DOHH2 (cell line): Measurements from ENCODE around the gene FHIP1A.

Source experiments
- H3F3A ChIP-seq: fragments of 200-600 bp; sonication (generic), shearing (Covaris generic); 2 replicates; pipeline ENCODE4 v1.6.0; 2016; ENCODE audit warnings: antibody characterized with exemption, mild to moderate bottlenecking; ENCODE audit not compliant: control insufficient read depth, insufficient read depth
- H3K27ac ChIP-seq: fragments of 200-600 bp; sonication (generic); 2 replicates; pipeline ENCODE4 v1.5.1; 2014; ENCODE audit warnings: low read depth, mild to moderate bottlenecking, low read length, moderate library complexity
- H3K27me3 ChIP-seq: fragments of 200-600 bp; sonication (generic); 2 replicates; pipeline ENCODE4 v1.6.1; 2014; ENCODE audit warnings: mild to moderate bottlenecking, low read length, mixed read lengths; ENCODE audit not compliant: control insufficient read depth
- H3K36me3 ChIP-seq: fragments of 200-600 bp; sonication (generic); 2 replicates; pipeline ENCODE4 v1.6.1; 2014; ENCODE audit warnings: mild to moderate bottlenecking, low read length, moderate library complexity, mixed read lengths; ENCODE audit not compliant: control insufficient read depth
- H3K4me1 ChIP-seq: fragments of 200-600 bp; sonication (generic); 2 replicates; pipeline ENCODE4 v1.6.1; 2014; ENCODE audit warnings: mild to moderate bottlenecking, low read length, mixed read lengths; ENCODE audit not compliant: control insufficient read depth
- H3K4me2 ChIP-seq: fragments of 200-600 bp; sonication (generic); 2 replicates; pipeline ENCODE4 v1.6.0; 2014; ENCODE audit warnings: mild to moderate bottlenecking, low read length, moderate library complexity
- H3K4me3 ChIP-seq: fragments of 200-600 bp; sonication (generic); 2 replicates; pipeline ENCODE4 v1.5.1; 2014; ENCODE audit warnings: mild to moderate bottlenecking, low read length, mixed read lengths
- H3K79me2 ChIP-seq: fragments of 200-600 bp; sonication (generic); 2 replicates; pipeline ENCODE4 v1.6.1; 2014; ENCODE audit warnings: mild to moderate bottlenecking, low read length, mixed read lengths; ENCODE audit not compliant: control insufficient read depth
- H3K9me2 ChIP-seq: fragments of 200-600 bp; sonication (generic); replicated peaks from 2 replicates; pipeline ENCODE4 v1.6.1; 2014; ENCODE audit warnings: mild to moderate bottlenecking, low read length, mixed read lengths; ENCODE audit not compliant: control insufficient read depth
- H3K9me3 ChIP-seq: fragments of 200-600 bp; sonication (generic); 2 replicates; pipeline ENCODE4 v1.6.1; 2014; ENCODE audit warnings: antibody characterized with exemption, low read length, mixed read lengths; ENCODE audit not compliant: control insufficient read depth, insufficient read depth
- H4K20me1 ChIP-seq: fragments of 200-600 bp; sonication (generic); 2 replicates; pipeline ENCODE4 v1.6.0; 2014; ENCODE audit warnings: low read depth, mild to moderate bottlenecking, antibody characterized with exemption, low read length, moderate library complexity; ENCODE audit not compliant: control insufficient read depth, insufficient read depth
- CTCF ChIP-seq: fragments of 200-600 bp; sonication (generic); IDR thresholded peaks from one replicate; pipeline ENCODE4 v1.5.1; 2014; ENCODE audit warnings: antibody characterized with exemption, mild to moderate bottlenecking, low read depth, low read length; ENCODE audit not compliant: poor library complexity, severe bottlenecking
- EZH2phosphoT487 ChIP-seq: fragments of 200-600 bp; sonication (generic); IDR thresholded peaks from 2 replicates; pipeline ENCODE4 v1.6.1; 2017; ENCODE audit warnings: borderline replicate concordance, mild to moderate bottlenecking, antibody characterized with exemption, low read length, moderate library complexity, mixed read lengths

Gene FHIP1A

GRCh38 chr4:151407018-151407417 lies 2.0 kb upstream of the FHIP1A start:
- Histone ChIP-seq H3K79me2 (no peaks in the 10 kb centered on the region), H3F3A (no peaks in the 10 kb centered on the region), H3K4me2 (no peak overlapping the region), H3K27ac (no peak overlapping the region), H3K9me3 (no peaks in the 10 kb centered on the region), H3K27me3 (peaks cover 36% of the 10 kb centered on the region), H3K4me3 (no peak overlapping the region), H3K9me2 (no peaks in the 10 kb centered on the region), H4K20me1 (no peaks in the 10 kb centered on the region), H3K36me3 (no peaks in the 10 kb centered on the region), H3K4me1 (peaks cover 9% of the 10 kb centered on the region)
- TF ChIP-seq EZH2phosphoT487 (no peak), CTCF (no peak)

GRCh38 chr4:151407466-151408379 lies 1.3 kb upstream of the FHIP1A start:
- Histone ChIP-seq H3K4me1 (peaks cover 9% of the 10 kb centered on the region), H3K27me3 (peaks cover 36% of the 10 kb centered on the region), H3K9me3 (no peaks in the 10 kb centered on the region), H3K27ac (no peak overlapping the region), H3F3A (no peaks in the 10 kb centered on the region), H3K4me2 (peak overlapping the region; percentile 70), H3K36me3 (no peaks in the 10 kb centered on the region), H4K20me1 (no peaks in the 10 kb centered on the region), H3K79me2 (no peaks in the 10 kb centered on the region), H3K4me3 (peak overlapping the region; percentile 66), H3K9me2 (no peaks in the 10 kb centered on the region)
- no peak for TF ChIP-seq CTCF
- TF ChIP-seq EZH2phosphoT487 = no peak

GRCh38 chr4:151408380-151408629 lies 671 bp upstream of the FHIP1A start:
- no peak overlapping the region for H3K27ac ChIP-seq
- H4K20me1 ChIP-seq = no peaks in the 10 kb centered on the region
- H3K36me3 ChIP-seq = no peaks in the 10 kb centered on the region
- peak overlapping the region; percentile 70 for H3K4me2 ChIP-seq
- H3K9me3 ChIP-seq = no peaks in the 10 kb centered on the region
- peaks cover 36% of the 10 kb centered on the region for H3K27me3 ChIP-seq
- H3K9me2 ChIP-seq = no peaks in the 10 kb centered on the region
- H3F3A ChIP-seq = no peaks in the 10 kb centered on the region
- peaks cover 9% of the 10 kb centered on the region for H3K4me1 ChIP-seq
- TF ChIP-seq EZH2phosphoT487 = peak; percentile 91; the same call in 1 of the 2 replicates
- no peak for TF ChIP-seq CTCF
- no peaks in the 10 kb centered on the region for H3K79me2 ChIP-seq
- H3K4me3 ChIP-seq = peak overlapping the region; percentile 66
